ENCODE results near the gene CSH2.

- TF ChIP-seq ZNF8 (CRISPR knock-in tag; IDR thresholded peaks at IDR 0.05), result no peak
- no peak for TF ChIP-seq TCF4 (CRISPR knock-in tag; IDR thresholded peaks at IDR 0.05; ENCODE audit: borderline replicate concordance)
- no peak for TF ChIP-seq ESRRG (CRISPR knock-in tag; IDR thresholded peaks at IDR 0.05)
- no peak for TF ChIP-seq ZC3H10 (CRISPR knock-in tag; IDR thresholded peaks at IDR 0.05)
- TF ChIP-seq, protein P1, sequence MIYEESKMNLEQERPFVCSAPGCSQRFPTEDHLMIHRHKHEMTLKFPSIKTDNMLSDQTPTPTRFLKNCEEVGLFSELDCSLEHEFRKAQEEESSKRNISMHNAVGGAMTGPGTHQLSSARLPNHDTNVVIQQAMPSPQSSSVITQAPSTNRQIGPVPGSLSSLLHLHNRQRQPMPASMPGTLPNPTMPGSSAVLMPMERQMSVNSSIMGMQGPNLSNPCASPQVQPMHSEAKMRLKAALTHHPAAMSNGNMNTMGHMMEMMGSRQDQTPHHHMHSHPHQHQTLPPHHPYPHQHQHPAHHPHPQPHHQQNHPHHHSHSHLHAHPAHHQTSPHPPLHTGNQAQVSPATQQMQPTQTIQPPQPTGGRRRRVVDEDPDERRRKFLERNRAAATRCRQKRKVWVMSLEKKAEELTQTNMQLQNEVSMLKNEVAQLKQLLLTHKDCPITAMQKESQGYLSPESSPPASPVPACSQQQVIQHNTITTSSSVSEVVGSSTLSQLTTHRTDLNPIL (CRISPR knock-in tag; IDR thresholded peaks at IDR 0.05; ENCODE audit: low read depth), result no peak
- TF ChIP-seq CSRNP3 (CRISPR knock-in tag; IDR thresholded peaks at IDR 0.05), result no peak
- TF ChIP-seq, protein P2, sequence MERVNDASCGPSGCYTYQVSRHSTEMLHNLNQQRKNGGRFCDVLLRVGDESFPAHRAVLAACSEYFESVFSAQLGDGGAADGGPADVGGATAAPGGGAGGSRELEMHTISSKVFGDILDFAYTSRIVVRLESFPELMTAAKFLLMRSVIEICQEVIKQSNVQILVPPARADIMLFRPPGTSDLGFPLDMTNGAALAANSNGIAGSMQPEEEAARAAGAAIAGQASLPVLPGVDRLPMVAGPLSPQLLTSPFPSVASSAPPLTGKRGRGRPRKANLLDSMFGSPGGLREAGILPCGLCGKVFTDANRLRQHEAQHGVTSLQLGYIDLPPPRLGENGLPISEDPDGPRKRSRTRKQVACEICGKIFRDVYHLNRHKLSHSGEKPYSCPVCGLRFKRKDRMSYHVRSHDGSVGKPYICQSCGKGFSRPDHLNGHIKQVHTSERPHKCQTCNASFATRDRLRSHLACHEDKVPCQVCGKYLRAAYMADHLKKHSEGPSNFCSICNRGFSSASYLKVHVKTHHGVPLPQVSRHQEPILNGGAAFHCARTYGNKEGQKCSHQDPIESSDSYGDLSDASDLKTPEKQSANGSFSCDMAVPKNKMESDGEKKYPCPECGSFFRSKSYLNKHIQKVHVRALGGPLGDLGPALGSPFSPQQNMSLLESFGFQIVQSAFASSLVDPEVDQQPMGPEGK (CRISPR knock-in tag; IDR thresholded peaks at IDR 0.05; ENCODE audit: borderline replicate concordance), result no peak
- TF ChIP-seq, protein P3, sequence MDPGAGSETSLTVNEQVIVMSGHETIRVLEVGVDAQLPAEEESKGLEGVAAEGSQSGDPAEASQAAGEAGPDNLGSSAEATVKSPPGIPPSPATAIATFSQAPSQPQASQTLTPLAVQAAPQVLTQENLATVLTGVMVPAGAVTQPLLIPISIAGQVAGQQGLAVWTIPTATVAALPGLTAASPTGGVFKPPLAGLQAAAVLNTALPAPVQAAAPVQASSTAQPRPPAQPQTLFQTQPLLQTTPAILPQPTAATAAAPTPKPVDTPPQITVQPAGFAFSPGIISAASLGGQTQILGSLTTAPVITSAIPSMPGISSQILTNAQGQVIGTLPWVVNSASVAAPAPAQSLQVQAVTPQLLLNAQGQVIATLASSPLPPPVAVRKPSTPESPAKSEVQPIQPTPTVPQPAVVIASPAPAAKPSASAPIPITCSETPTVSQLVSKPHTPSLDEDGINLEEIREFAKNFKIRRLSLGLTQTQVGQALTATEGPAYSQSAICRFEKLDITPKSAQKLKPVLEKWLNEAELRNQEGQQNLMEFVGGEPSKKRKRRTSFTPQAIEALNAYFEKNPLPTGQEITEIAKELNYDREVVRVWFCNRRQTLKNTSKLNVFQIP (CRISPR knock-in tag; IDR thresholded peaks at IDR 0.05; ENCODE audit: borderline replicate concordance, low read depth), result no peak
- no peak for TF ChIP-seq TSHZ2 (CRISPR knock-in tag; IDR thresholded peaks at IDR 0.05)
- TF ChIP-seq ZNF565 (CRISPR knock-in tag; conservative IDR thresholded peaks at IDR 0.05; ENCODE audit: low read depth), result no peak
- no peak for TF ChIP-seq RARB (CRISPR knock-in tag; IDR thresholded peaks at IDR 0.05)
Observed at GRCh38 chr17:63823659-63824331, 49.7 kb downstream of the CSH2 start.
